Esophagus muscularis mucosa (tissue), 4 donors: ENCODE measurements around the gene ANXA1. TPM values are rescaled to one million over a fixed set of nuclear protein-coding genes. Genes with fewer than 3 reads are reported as not detected.
A peak's percentile ranks its signal among the peaks of the same experiment; 100 is the strongest.

Experiments used
- DNase-seq: peaks from one replicate; pipeline ENCODE4 v3.0.0-alpha.2; 2017; ENCODE audit errors: extremely low spot score
- H3K27ac ChIP-seq, 4 donors: fragments of 200-600 bp; sonication (generic); replicated peaks in 1 of 4; 1 replicate in 3 of 4; 2 replicates in 1 of 4; pipeline ENCODE4 v1.5.1; 2016 to 2019; ENCODE audit warnings: mild to moderate bottlenecking in 1 of 4
- H3K27me3 ChIP-seq, 4 donors: fragments of 200-600 bp; sonication (generic); one replicate each; pipeline versions ENCODE4 v1.5.1 to v1.6.0; 2016 to 2019
- H3K36me3 ChIP-seq, 4 donors: fragments of 200-600 bp; sonication (generic); one replicate each; pipeline ENCODE4 v1.5.1; 2016 to 2019
- H3K4me1 ChIP-seq, 4 donors: fragments of 200-600 bp; sonication (generic); one replicate each; pipeline ENCODE4 v1.5.1; 2016 to 2019
- H3K4me3 ChIP-seq, 4 donors: fragments of 200-600 bp; sonication (generic); 1 replicate in 2 of 4; 2 replicates in 2 of 4; pipeline ENCODE4 v1.5.1; 2016 to 2019; ENCODE audit warnings: mild to moderate bottlenecking in 4 of 4, moderate library complexity in 1 of 4
- H3K9me3 ChIP-seq, 4 donors: fragments of 200-600 bp; sonication (generic); 1 replicate in 3 of 4; 2 replicates in 1 of 4; pipeline ENCODE4 v1.5.1; 2016 to 2019
- CTCF ChIP-seq, 3 experiments: fragments of 200-600 bp in 2 of 3; fragments of 450-650 bp in 1 of 3; sonication (generic) in 2 of 3; IDR thresholded peaks; one replicate each; pipeline ENCODE4 v1.5.1; 2017 to 2019; ENCODE audit warnings: antibody characterized with exemption in 3 of 3, mild to moderate bottlenecking in 2 of 3, moderate library complexity in 1 of 3
- EP300 ChIP-seq: sonication (generic); formaldehyde crosslinking; IDR thresholded peaks from one replicate; pipeline ENCODE4 v1.6.1; 2017; ENCODE audit warnings: antibody characterized with exemption
- POLR2A ChIP-seq: fragments of 450-650 bp; IDR thresholded peaks from one replicate; pipeline ENCODE4 v1.6.1; 2017; ENCODE audit warnings: antibody characterized with exemption, moderate library complexity, mild to moderate bottlenecking, low read depth
- POLR2AphosphoS5 ChIP-seq, 2 donors: sonication (generic); formaldehyde crosslinking; IDR thresholded peaks; one replicate each; pipeline ENCODE4 v1.6.1; 2017; ENCODE audit warnings: antibody characterized with exemption in 2 of 2
- WGBS: methylation state at CpG from one replicate; pipeline ENCODE4 v1.1.5; 2018; 5-methylcytosine and 5-hydroxymethylcytosine counted together
- intact Hi-C: fragments of 100-400 bp; cut with DNase I; formaldehyde crosslinking; loops from one replicate; pipeline ENCODE4 v1.15.1; 2023
- total RNA-seq, 4 donors: library from RNA; depleted of rRNA; stranded (reverse); fragments of >200 nt; gene quantifications; one replicate each; pipeline versions ENCODE4 v1.1.0 to v1.2.1, GENCODE V29; 2016

Gene ANXA1
- total RNA-seq, 4 donors from 2014 or later: 226 to 262 (median 231) TPM

- 95% methylated on average over 5 of the region's 5 CpGs for whole genome bisulfite sequencing
- no peak overlapping the region for H3K4me3 ChIP-seq
- peaks cover 50 to 77% (median 69%) of the 10 kb centered on the region in 4 donors for H3K36me3 ChIP-seq
- intact Hi-C loops: no loop called here
- no peaks in the 10 kb centered on the region for H3K27me3 ChIP-seq
- peaks cover 0 to 31% (median 21%) of the 10 kb centered on the region in 4 donors for H3K4me1 ChIP-seq
- no peak for TF ChIP-seq POLR2A
- TF ChIP-seq POLR2AphosphoS5 (IDR thresholded peaks at IDR 0.05): no peak
- TF ChIP-seq EP300: no peak
- TF ChIP-seq CTCF (IDR thresholded peaks at IDR 0.05): no peak
- no peaks in the 10 kb centered on the region for H3K9me3 ChIP-seq
- no peak for DNase-seq
- H3K27ac ChIP-seq: no peak overlapping the region
Measured at GRCh38 chr9:73160868-73161267, 9.2 kb downstream of the ANXA1 start.

GRCh38 chr9:73162987-73163768, 11.5 kb downstream of the ANXA1 start:
- no peak overlapping the region for H3K4me3 ChIP-seq
- TF ChIP-seq EP300 (no peak), POLR2AphosphoS5 (IDR thresholded peaks at IDR 0.05) (no peak)
- H3K9me3 ChIP-seq: no peaks in the 10 kb centered on the region
- H3K36me3 ChIP-seq: peaks cover 68 to 100% (median 91%) of the 10 kb centered on the region in 4 donors
- no peaks in the 10 kb centered on the region for H3K27me3 ChIP-seq
- intact Hi-C loops: no loop called here
- H3K4me1 ChIP-seq: peaks cover 0 to 8% (median 4%) of the 10 kb centered on the region in 4 donors
- 84% methylated on average over 6 of the region's 6 CpGs for WGBS
- peak overlapping the region in 1 of 4 donors; percentile 15 for H3K27ac ChIP-seq
- DNase-seq: no peak

GRCh38 chr9:73165911-73166310, 14.2 kb downstream of the ANXA1 start:
- DNase-seq: no peak
- intact Hi-C loops: no loop called here
- no peak overlapping the region for H3K4me3 ChIP-seq
- no peak overlapping the region for H3K27ac ChIP-seq
- H3K36me3 ChIP-seq: peaks cover 61 to 99% (median 80%) of the 10 kb centered on the region in 4 donors
- TF ChIP-seq POLR2A (no peak), EP300 (no peak), CTCF (IDR thresholded peaks at IDR 0.05) (no peak), POLR2AphosphoS5 (IDR thresholded peaks at IDR 0.05) (no peak)
- no peaks in the 10 kb centered on the region for H3K9me3 ChIP-seq
- WGBS: 93% methylated on average over 2 of the region's 2 CpGs
- no peaks in the 10 kb centered on the region for H3K4me1 ChIP-seq
- H3K27me3 ChIP-seq: no peaks in the 10 kb centered on the region

- Histone ChIP-seq H3K36me3 (peaks cover 55 to 98% (median 76%) of the 10 kb centered on the region in 4 donors), H3K4me3 (no peak overlapping the region), H3K27ac (no peak overlapping the region), H3K4me1 (no peaks in the 10 kb centered on the region), H3K9me3 (no peaks in the 10 kb centered on the region), H3K27me3 (no peaks in the 10 kb centered on the region)
- 95% methylated on average over 3 of the region's 3 CpGs for WGBS
- TF ChIP-seq CTCF (IDR thresholded peaks at IDR 0.05): no peak
- no peak for TF ChIP-seq POLR2A
- no peak for TF ChIP-seq POLR2AphosphoS5 (IDR thresholded peaks at IDR 0.05)
- no peak for TF ChIP-seq EP300
- intact Hi-C loops: no loop called here
- no peak for DNase-seq
Measured at GRCh38 chr9:73166468-73166867, 14.8 kb downstream of the ANXA1 start.

- no peak for DNase-seq
- Histone ChIP-seq H3K27ac (no peak overlapping the region), H3K4me3 (no peak overlapping the region), H3K36me3 (peaks cover 50 to 87% (median 67%) of the 10 kb centered on the region in 4 donors), H3K4me1 (no peaks in the 10 kb centered on the region), H3K9me3 (no peaks in the 10 kb centered on the region), H3K27me3 (no peaks in the 10 kb centered on the region)
- TF ChIP-seq POLR2AphosphoS5 (IDR thresholded peaks at IDR 0.05): no peak
- TF ChIP-seq EP300: no peak
- no peak for TF ChIP-seq POLR2A
- no peak for TF ChIP-seq CTCF (IDR thresholded peaks at IDR 0.05)
- 62% methylated on average over 4 of the region's 4 CpGs for WGBS
- intact Hi-C loops: no loop called here
Measured at GRCh38 chr9:73167614-73168013, 15.9 kb downstream of the ANXA1 start.
